H1 (cell line): ENCODE measurements around the gene LCE1B. TPM values are rescaled to one million over a fixed set of nuclear protein-coding genes. Genes with fewer than 3 reads are reported as not detected.

ENCODE experiments used
- CTCF ChIA-PET: fragments of 300-600 bp; sonication (Branson Sonifier 250); formaldehyde crosslinking; loops from one replicate; lab custom pipeline; 2021; ENCODE audit not compliant: partially characterized antibody; lab: Charles Lee
- POLR2A ChIA-PET: fragments of 300-600 bp; sonication (Branson Sonifier 250); formaldehyde crosslinking; loops from one replicate; lab custom pipeline; 2021; ENCODE audit warnings: inconsistent platforms; ENCODE audit not compliant: partially characterized antibody; lab: Charles Lee
- DNase-seq, 2 experiments: peaks; one replicate each; pipeline versions ENCODE4 v3.0.0 to v3.0.0-alpha.2; 2010 to 2022; ENCODE audit warnings: low spot score in 2 of 2, low read depth in 1 of 2, mixed read lengths in 1 of 2
- FAIRE-seq: peaks from 2 replicates; lab custom pipeline; 2011; peaks lifted over from hg19 to GRCh38; lab: Jason Lieb, UNC
- H2AFZ ChIP-seq: 2 replicates; pipeline ENCODE4 v1.8.1; 2012; ENCODE audit warnings: low read length, inconsistent platforms
- H2AK5ac ChIP-seq: 2 replicates; pipeline ENCODE4 v1.6.1; 2013; ENCODE audit warnings: low read depth, low read length
- H2BK120ac ChIP-seq: replicated peaks from 2 replicates; pipeline ENCODE3; 2013; ENCODE audit warnings: low read depth, low read length, inconsistent platforms
- H2BK12ac ChIP-seq: 2 replicates; pipeline ENCODE4 v1.6.1; 2013; ENCODE audit warnings: low read depth, low read length
- H2BK15ac ChIP-seq: 2 replicates; pipeline ENCODE4 v1.6.1; 2013; ENCODE audit warnings: low read length
- H2BK20ac ChIP-seq: 2 replicates; pipeline ENCODE4 v1.6.1; 2013; ENCODE audit warnings: low read length
- H2BK5ac ChIP-seq: 2 replicates; pipeline ENCODE4 v1.6.1; 2013; ENCODE audit warnings: low read depth, low read length
- H3K14ac ChIP-seq: 2 replicates; pipeline ENCODE4 v1.6.1; 2013; ENCODE audit warnings: inconsistent platforms; ENCODE audit not compliant: insufficient read length
- H3K18ac ChIP-seq: 2 replicates; pipeline ENCODE4 v1.6.1; 2013; ENCODE audit warnings: low read length; ENCODE audit errors: extremely low read depth
- H3K23ac ChIP-seq: 2 replicates; pipeline ENCODE4 v1.6.1; 2013; ENCODE audit warnings: inconsistent platforms; ENCODE audit not compliant: insufficient read length
- H3K23me2 ChIP-seq: 2 replicates; pipeline ENCODE4 v1.6.1; 2013; ENCODE audit warnings: low read depth, low read length
- H3K27ac ChIP-seq: 2 replicates; pipeline ENCODE4 v1.6.1; 2011; ENCODE audit warnings: low read depth, low read length, inconsistent platforms
- H3K27me3 ChIP-seq, 4 experiments: replicated peaks in 1 of 4; 1 replicate in 1 of 4; 2 replicates in 3 of 4; pipeline versions ENCODE4 v1.6.1 to v1.8.1; 2011 to 2013; ENCODE audit warnings: low read length in 3 of 4, mild to moderate bottlenecking in 3 of 4, inconsistent platforms in 2 of 4, mixed read lengths in 2 of 4, moderate library complexity in 1 of 4; ENCODE audit not compliant: control insufficient read depth in 3 of 4, insufficient read depth in 3 of 4; ENCODE audit errors: extremely low read depth in 1 of 4
- H3K36me3 ChIP-seq, 4 experiments: 2 replicates each; pipeline versions ENCODE4 v1.6.1 to v1.8.1; 2011 to 2013; ENCODE audit warnings: mild to moderate bottlenecking in 4 of 4, low read length in 3 of 4, moderate library complexity in 2 of 4, control low read depth in 1 of 4, inconsistent platforms in 1 of 4; ENCODE audit not compliant: insufficient read depth in 4 of 4, control insufficient read depth in 2 of 4
- H3K4ac ChIP-seq: replicated peaks from 2 replicates; pipeline ENCODE3; 2013; ENCODE audit warnings: low read length, low read depth, mixed read lengths, inconsistent platforms; ENCODE audit not compliant: insufficient read length
- H3K4me1 ChIP-seq, 4 experiments: replicated peaks in 1 of 4; 1 replicate in 1 of 4; 2 replicates in 3 of 4; pipeline versions ENCODE4 v1.6.1 to v1.8.1; 2011 to 2013; ENCODE audit warnings: low read length in 3 of 4, inconsistent platforms in 2 of 4, mixed read lengths in 1 of 4; ENCODE audit not compliant: insufficient read depth in 4 of 4, control insufficient read depth in 3 of 4
- H3K4me2 ChIP-seq, 2 experiments: 2 replicates each; pipeline versions ENCODE4 v1.6.1 to v1.8.1; 2011 to 2013; ENCODE audit warnings: low read depth in 2 of 2, low read length in 2 of 2, control low read depth in 1 of 2, inconsistent platforms in 1 of 2, mild to moderate bottlenecking in 1 of 2; ENCODE audit not compliant: insufficient read depth in 1 of 2
- H3K4me3 ChIP-seq, 4 experiments: fragments of 200-600, 300-600 bp in 1 of 4; sonication (generic), shearing (Covaris generic), sonication (Bioruptor Twin) in 1 of 4; 2 replicates each; pipeline versions ENCODE4 v1.5.1 to v1.8.1; 2011 to 2016; ENCODE audit warnings: low read length in 4 of 4, low read depth in 3 of 4, control low read depth in 2 of 4, inconsistent platforms in 2 of 4, mild to moderate bottlenecking in 2 of 4, mixed read lengths in 1 of 4, moderate library complexity in 1 of 4; ENCODE audit not compliant: insufficient read depth in 2 of 4; ENCODE audit errors: extremely low read depth in 1 of 4
- H3K56ac ChIP-seq: replicated peaks from 2 replicates; pipeline ENCODE3; 2013; ENCODE audit warnings: low read depth, mild to moderate bottlenecking, mixed read lengths, low read length, inconsistent platforms; ENCODE audit not compliant: insufficient read length
- H3K79me1 ChIP-seq: 2 replicates; pipeline ENCODE4 v1.6.1; 2013; ENCODE audit warnings: low read depth, low read length, control low read depth
- H3K79me2 ChIP-seq, 2 experiments: 2 replicates each; pipeline versions ENCODE4 v1.6.1 to v1.8.1; 2012 to 2013; ENCODE audit warnings: low read length in 2 of 2, mild to moderate bottlenecking in 2 of 2, inconsistent platforms in 1 of 2; ENCODE audit not compliant: insufficient read depth in 2 of 2, control insufficient read depth in 1 of 2
- H3K9ac ChIP-seq, 4 experiments: replicated peaks in 1 of 4; 1 replicate in 1 of 4; 2 replicates in 3 of 4; pipeline versions ENCODE4 v1.6.1 to v1.8.1; 2011 to 2013; ENCODE audit warnings: low read depth in 3 of 4, low read length in 3 of 4, control low read depth in 2 of 4, mild to moderate bottlenecking in 2 of 4, moderate library complexity in 2 of 4, inconsistent platforms in 1 of 4; ENCODE audit errors: extremely low read depth in 1 of 4
- H3K9me3 ChIP-seq, 2 experiments: 2 replicates each; pipeline versions ENCODE4 v1.6.1 to v1.8.1; 2012 to 2013; ENCODE audit warnings: mild to moderate bottlenecking in 2 of 2, moderate library complexity in 2 of 2, control low read depth in 1 of 2, inconsistent platforms in 1 of 2, low read depth in 1 of 2, low read length in 1 of 2, mixed read lengths in 1 of 2; ENCODE audit not compliant: insufficient read depth in 2 of 2
- H4K20me1 ChIP-seq, 2 experiments: replicated peaks in 1 of 2; 2 replicates each; pipeline versions ENCODE3 to v1.8.1; 2011 to 2013; ENCODE audit warnings: inconsistent platforms in 2 of 2, low read length in 2 of 2, mild to moderate bottlenecking in 1 of 2; ENCODE audit not compliant: insufficient read depth in 2 of 2, control insufficient read depth in 1 of 2
- H4K5ac ChIP-seq: 2 replicates; pipeline ENCODE4 v1.6.1; 2013; ENCODE audit warnings: low read length, low read depth, mixed read lengths, inconsistent platforms; ENCODE audit not compliant: insufficient read length
- H4K8ac ChIP-seq: 2 replicates; pipeline ENCODE4 v1.8.0; 2013; ENCODE audit warnings: mild to moderate bottlenecking, moderate library complexity, low read length, inconsistent platforms; ENCODE audit not compliant: insufficient read depth; ENCODE audit errors: extremely low read depth
- H4K91ac ChIP-seq: replicated peaks from 2 replicates; pipeline ENCODE3; 2013; ENCODE audit warnings: low read length, mixed read lengths, inconsistent platforms; ENCODE audit not compliant: insufficient read length
- CBX8 ChIP-seq: fragments of 300-800, 300-1000 bp; sonication (generic); IDR thresholded peaks from 2 replicates; pipeline ENCODE4 v1.7.1; 2016; ENCODE audit warnings: low read depth, low read length, borderline replicate concordance
- CEBPB ChIP-seq: IDR thresholded peaks from 2 replicates; pipeline ENCODE4 v1.6.1; 2012; ENCODE audit warnings: low read depth, low read length
- CREB1 ChIP-seq: IDR thresholded peaks from 2 replicates; pipeline ENCODE4 v1.6.1; 2012; ENCODE audit warnings: inconsistent platforms
- CTBP2 ChIP-seq: IDR thresholded peaks from 2 replicates; pipeline ENCODE4 v1.7.0; 2011; ENCODE audit warnings: borderline replicate concordance, mild to moderate bottlenecking, moderate library complexity, mixed read lengths, low read length; ENCODE audit not compliant: insufficient read depth, insufficient read length
- EZH2 ChIP-seq: fragments of 200-600 bp; sonication (generic); IDR thresholded peaks from 2 replicates; pipeline ENCODE4 v1.7.1; 2012; ENCODE audit warnings: low read depth, mild to moderate bottlenecking, moderate library complexity, low read length, inconsistent platforms; ENCODE audit not compliant: severe bottlenecking
- NANOG ChIP-seq: IDR thresholded peaks from 2 replicates; pipeline ENCODE4 v1.6.1; 2011; ENCODE audit warnings: low read length, low read depth, mild to moderate bottlenecking, inconsistent platforms; ENCODE audit not compliant: insufficient read depth, poor library complexity, severe bottlenecking
- POU5F1 ChIP-seq: IDR thresholded peaks from 2 replicates; pipeline ENCODE4 v1.6.1; 2011; ENCODE audit warnings: low read depth, mild to moderate bottlenecking, low read length, moderate library complexity
- RBBP5 ChIP-seq: IDR thresholded peaks from 2 replicates; pipeline ENCODE4 v1.7.1; 2012; ENCODE audit warnings: low read depth, mild to moderate bottlenecking, inconsistent platforms, low read length, moderate library complexity, borderline replicate concordance
- RFX5 ChIP-seq: IDR thresholded peaks from 2 replicates; pipeline ENCODE4 v1.6.1; 2011; ENCODE audit warnings: low read depth, low read length, improper control_type of control experiment, borderline replicate concordance
- RNF2 ChIP-seq: fragments of 200-900, 300-1000 bp; sonication (generic); IDR thresholded peaks from 2 replicates; pipeline ENCODE4 v1.7.1; 2016; ENCODE audit warnings: borderline replicate concordance, low read depth, mild to moderate bottlenecking, antibody characterized with exemption, low read length; ENCODE audit not compliant: poor library complexity, severe bottlenecking; ENCODE audit errors: missing control alignments
- SP1 ChIP-seq: IDR thresholded peaks from 2 replicates; pipeline ENCODE4 v1.6.1; 2011; ENCODE audit warnings: low read depth, low read length
- SUZ12 ChIP-seq: fragments of 200-600 bp; sonication (generic); IDR thresholded peaks from 2 replicates; pipeline ENCODE4 v1.6.1; 2012; ENCODE audit warnings: mild to moderate bottlenecking, inconsistent platforms, low read length, moderate library complexity, mixed read lengths
- WGBS, 2 experiments: shearing (Covaris generic) in 1 of 2; methylation state at CpG; one replicate each; pipeline versions ENCODE4 v1.1.6 to v1.1.7; 2013 to 2015; ENCODE audit warnings: low lambda C conversion rate in 2 of 2, mixed read lengths in 2 of 2, inconsistent platforms in 1 of 2, low coverage in 1 of 2, missing lambda C conversion rate in 1 of 2; ENCODE audit not compliant: insufficient replicate concordance in 2 of 2, insufficient coverage in 1 of 2, insufficient read length in 1 of 2; ENCODE audit errors: extremely low coverage in 1 of 2, missing lambda C conversion rate in 1 of 2; 5-methylcytosine and 5-hydroxymethylcytosine counted together
- polyA plus RNA-seq, 7 experiments: library from polyadenylated mRNA; depleted of rRNA in 3 of 7; stranded (reverse) in 5 of 7; unstranded in 2 of 7; fragments of >200 nt in 5 of 7; fragments of 200-250 nt in 2 of 7; gene quantifications; 1 replicate in 5 of 7; 2 replicates in 1 of 7; 4 replicates in 1 of 7; pipeline versions ENCODE4 v1.2.1 to v1.2.3, GENCODE V29; 2011 to 2013; ENCODE audit warnings: missing spikeins in 2 of 7, mixed read lengths in 2 of 7
- total RNA-seq: library from RNA; stranded (reverse); fragmentation: NEBNext Ultra II Directional; extraction: Animal tissue kit (Norgen Biotek cat#: 25700); gene quantifications from 2 replicates; pipeline ENCODE4 v1.2.1, GENCODE V29; 2021

Gene LCE1B
- total and polyA plus RNA-seq, 2 of the 8 experiments (the other 6 are each of a cell fraction or from before 2014, with no cell fraction given) = not detected

DNA sequence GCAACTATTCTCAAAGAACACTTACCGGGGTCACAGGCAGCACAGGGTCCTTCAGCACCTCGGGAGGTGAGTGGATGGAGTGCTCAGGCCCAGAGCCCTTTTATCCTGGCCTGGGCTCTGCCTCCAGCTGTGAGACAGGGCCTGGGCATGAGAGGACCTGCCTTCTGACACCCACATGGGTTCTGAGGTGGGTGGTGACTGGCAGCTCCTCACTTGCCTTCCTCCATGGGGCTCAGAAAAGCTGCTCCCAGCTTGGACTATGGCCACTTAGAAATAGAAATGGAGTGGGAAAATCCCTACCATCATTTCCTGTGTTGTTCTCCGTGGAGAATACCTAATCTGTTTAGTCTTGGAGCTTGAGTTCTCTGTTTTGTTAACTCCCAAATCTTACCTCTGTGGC lies 5.2 kb upstream of the LCE1B start, which contains the start of gene LCE1C:
LCE1C (minus strand) TSS at position 76 of the 400 bp plus-strand sequence. CDS start 1,173 bp downstream, outside the sequence.
- Histone ChIP-seq H2AFZ (no peak within 1 kb of the TSS), H3K79me2 (no peaks in the 10 kb centered on the region), H3K4me1 (no peaks in the 10 kb centered on the region), H4K8ac (no peak within 1 kb of the TSS), H2AK5ac (no peak within 1 kb of the TSS), H3K36me3 (no peaks in the 10 kb centered on the region), H2BK5ac (no peak within 1 kb of the TSS), H3K79me1 (no peaks in the 10 kb centered on the region), H3K9ac (no peak within 1 kb of the TSS), H3K4me2 (no peak within 1 kb of the TSS), H2BK15ac (no peak within 1 kb of the TSS), H3K14ac (no peak within 1 kb of the TSS), H3K4ac (no peak within 1 kb of the TSS), H3K27ac (no peak within 1 kb of the TSS), H3K23ac (no peak within 1 kb of the TSS), H3K27me3 (no peaks in the 10 kb centered on the region), H2BK20ac (no peak within 1 kb of the TSS), H2BK12ac (no peak within 1 kb of the TSS), H3K23me2 (no peaks in the 10 kb centered on the region), H3K9me3 (peaks cover 61 to 81% of the 10 kb centered on the region in 2 experiments), H4K20me1 (no peaks in the 10 kb centered on the region), H3K56ac (no peak within 1 kb of the TSS), H4K5ac (no peak within 1 kb of the TSS), H4K91ac (no peak within 1 kb of the TSS), H3K18ac (no peak within 1 kb of the TSS), H2BK120ac (no peak within 1 kb of the TSS), H3K4me3 (no peak within 1 kb of the TSS)
- CTCF ChIA-PET = interaction anchor here (0.7 kb wide), 1 partner anchor 163 kb away, joined by 3 read pairs; no protein-coding TSS in a partner anchor
- FAIRE-seq = no peak
- POLR2A ChIA-PET = no interaction called here
- DNase-seq = no peak
- 44% methylated on average over 3 of the region's 3 CpGs; no CpG with 5 or more reads in 1 of the 2 experiments for WGBS, 2 experiments
- no peak for TF ChIP-seq RBBP5
- TF ChIP-seq SP1 = no peak
- TF ChIP-seq NANOG = no peak
- no peak for TF ChIP-seq EZH2
- TF ChIP-seq CBX8 = no peak
- no peak for TF ChIP-seq POU5F1
- no peak for TF ChIP-seq CTBP2
- no peak for TF ChIP-seq RFX5
- TF ChIP-seq RNF2 = no peak
- no peak for TF ChIP-seq SUZ12
- TF ChIP-seq CEBPB = no peak
- no peak for TF ChIP-seq CREB1
